IPS-NIHi7 (cell line): ENCODE data around the gene FRMD4B.

Experiments used
- DNase-seq: peaks from one replicate; pipeline ENCODE4 v3.0.0; 2012; ENCODE audit warnings: mixed read lengths; ENCODE audit errors: extremely low spot score

FRMD4B gene

GRCh38 chr3:69364354-69364753 is 21.5 kb downstream of the FRMD4B start:
- no peak for DNase-seq

GRCh38 chr3:69360690-69361089 is 25.2 kb downstream of the FRMD4B start:
- DNase-seq, result no peak

- no peak for DNase-seq
Observed at GRCh38 chr3:69359916-69360315, 26.0 kb downstream of the FRMD4B start.

GRCh38 chr3:69359339-69359893 is 26.5 kb downstream of the FRMD4B start:
- DNase-seq, result no peak

- no peak for DNase-seq
Observed at GRCh38 chr3:69357196-69357595, 28.7 kb downstream of the FRMD4B start.

- no peak for DNase-seq
Observed at GRCh38 chr3:69354948-69355347, 30.9 kb downstream of the FRMD4B start.

GRCh38 chr3:69353503-69353902 is 32.4 kb downstream of the FRMD4B start:
- no peak for DNase-seq

GRCh38 chr3:69353088-69353478 is 32.8 kb downstream of the FRMD4B start:
- DNase-seq, result no peak

GRCh38 chr3:69352305-69353087 is 33.4 kb downstream of the FRMD4B start:
- no peak for DNase-seq

- no peak for DNase-seq
Observed at GRCh38 chr3:69343875-69344274, 42.0 kb downstream of the FRMD4B start.

- no peak for DNase-seq
Observed at GRCh38 chr3:69342074-69342473, 43.8 kb downstream of the FRMD4B start.

- DNase-seq, result no peak
Observed at GRCh38 chr3:69339760-69340159, 46.1 kb downstream of the FRMD4B start.

- DNase-seq, result no peak
Observed at GRCh38 chr3:69338911-69339310, 47.0 kb downstream of the FRMD4B start.

GRCh38 chr3:69332934-69333333 is 53.0 kb downstream of the FRMD4B start:
- DNase-seq, result no peak

GRCh38 chr3:69330891-69331400 is 54.9 kb downstream of the FRMD4B start:
- DNase-seq, result no peak

GRCh38 chr3:69329892-69330291 is 56.0 kb downstream of the FRMD4B start:
- DNase-seq, result no peak

- DNase-seq, result no peak
Observed at GRCh38 chr3:69328963-69329302, 57.0 kb downstream of the FRMD4B start.

- DNase-seq, result no peak
Observed at GRCh38 chr3:69328103-69328962, 57.6 kb downstream of the FRMD4B start.

- no peak for DNase-seq
Observed at GRCh38 chr3:69326855-69327300, 59.0 kb downstream of the FRMD4B start.

GRCh38 chr3:69325151-69325550 is 60.7 kb downstream of the FRMD4B start:
- DNase-seq, result no peak

GRCh38 chr3:69324362-69325025 is 61.4 kb downstream of the FRMD4B start:
- DNase-seq, result peak; percentile 27

GRCh38 chr3:69323941-69324340 is 61.9 kb downstream of the FRMD4B start:
- no peak for DNase-seq
